ENCODE results near the gene DNER.
"Not testable (repeated sequence)": the region's sequence is repeated elsewhere in the genome, so short reads cannot be mapped to it uniquely, and the experiment has no call there.

DNER gene

GRCh38 chr2:229714080-229714735, at the start of gene DNER:
Gene DNER, minus strand, starts transcription at chr2:229714555. Its CDS starts 132 bp downstream, at chr2:229714423.
- peak; percentile 53 for DNase-seq

GRCh38 chr2:229761663-229762062, 47.3 kb upstream of the DNER start:
- DNase-seq, result no peak

GRCh38 chr2:229757462-229757861, 43.1 kb upstream of the DNER start:
- not testable (repeated sequence) for DNase-seq

- DNase-seq, result no peak
These were observed 38.8 kb upstream of the DNER start for GRCh38 chr2:229752970-229753729.

- DNase-seq, result no peak
These were observed 35.4 kb upstream of the DNER start for GRCh38 chr2:229749779-229750178.

- DNase-seq, result no peak
These were observed 34.6 kb upstream of the DNER start for GRCh38 chr2:229748950-229749349.

- not testable (repeated sequence) for DNase-seq
These were observed 28.3 kb upstream of the DNER start for GRCh38 chr2:229742691-229743090.

- no peak for DNase-seq
These were observed 25.9 kb upstream of the DNER start for GRCh38 chr2:229740279-229740678.

GRCh38 chr2:229738024-229738625, 23.8 kb upstream of the DNER start:
- no peak for DNase-seq

GRCh38 chr2:229734410-229734809, 20.1 kb upstream of the DNER start:
- no peak for DNase-seq

GRCh38 chr2:229733611-229734245, 19.4 kb upstream of the DNER start:
- DNase-seq, result no peak

GRCh38 chr2:229732897-229733296, 18.5 kb upstream of the DNER start:
- DNase-seq, result no peak

GRCh38 chr2:229731916-229732315, 17.6 kb upstream of the DNER start:
- DNase-seq, result no peak

- DNase-seq, result no peak
These were observed 17.0 kb upstream of the DNER start for GRCh38 chr2:229731363-229731762.

GRCh38 chr2:229728370-229728769, 14.0 kb upstream of the DNER start:
- no peak for DNase-seq

GRCh38 chr2:229726643-229727042, 12.3 kb upstream of the DNER start:
- no peak for DNase-seq

- no peak for DNase-seq
These were observed 11.6 kb upstream of the DNER start for GRCh38 chr2:229725716-229726574.

- not testable (repeated sequence) for DNase-seq
These were observed 8.8 kb upstream of the DNER start for GRCh38 chr2:229723192-229723591.

- DNase-seq, result no peak
These were observed 5.7 kb upstream of the DNER start for GRCh38 chr2:229719926-229720647.

- no peak for DNase-seq
These were observed 3.7 kb upstream of the DNER start for GRCh38 chr2:229718057-229718456.

- peak; percentile 32 for DNase-seq
These were observed 1.6 kb upstream of the DNER start for GRCh38 chr2:229715895-229716507.
